ENCODE measurements around the gene CNP. TPM values are rescaled to one million over a fixed set of nuclear protein-coding genes. Genes with fewer than 3 reads are reported as not detected.

CNP gene
- 10 to 100 TPM; 52.0 to 71.3 (median 65.2) TPM for total RNA-seq
- polyA plus RNA-seq, result 10 to 100 TPM; 24.0 to 48.0 (median 25.2) TPM

- Histone ChIP-seq H3K27ac (peak within 1 kb of the TSS; percentile 91 to 99 (median 93)), H3K4me1 (peaks cover 0 to 60% (median 50%) of the 10 kb centered on the region in 4 donors), H3K9me3 (no peaks in the 10 kb centered on the region), H3K4me3 (peak within 1 kb of the TSS; percentile 82 to 96 (median 88)), H3K27me3 (no peaks in the 10 kb centered on the region), H3K36me3 (peaks cover 0 to 28% (median under 1%) of the 10 kb centered on the region in 4 donors)
- peak; percentile 95 for DNase-seq
- 0% methylated on average over 71 of the region's 71 CpGs for WGBS, 2 donors
- TF ChIP-seq EP300 (IDR thresholded peaks at IDR 0.05), result no peak
- no peak for TF ChIP-seq CTCF (IDR thresholded peaks at IDR 0.05)
- TF ChIP-seq POLR2AphosphoS5 (IDR thresholded peaks at IDR 0.05), result peak; percentile 67 to 97 (median 94)
- TF ChIP-seq POLR2A (IDR thresholded peaks at IDR 0.05), result peak; percentile 65 to 68
- intact Hi-C loops (cut with DNase I), result loop anchor here (2.0 to 10.0 kb wide), 4 partner anchors 48 to 232 kb away; partner anchors contain the start of genes ACLY, DHX58, DNAJC7 and HAP1
These were observed at the start of gene CNP for GRCh38 chr17:41966463-41967140. CNP (plus strand) TSS chr17:41966795; CDS start chr17:41966885, 90 bp downstream.

GRCh38 chr17:41917192-41917591 lies 49.4 kb upstream of the CNP start:
- DNase-seq, result no peak
- TF ChIP-seq CTCF (IDR thresholded peaks at IDR 0.05) (no peak), POLR2AphosphoS5 (IDR thresholded peaks at IDR 0.05) (peak in 1 of 4 donors; percentile 22)
- Histone ChIP-seq H3K4me1 (peaks cover 0 to 33% (median 24%) of the 10 kb centered on the region in 4 donors), H3K27ac (peak overlapping the region; percentile 87 to 96 (median 91)), H3K36me3 (peaks cover 4 to 15% (median 10%) of the 10 kb centered on the region in 4 donors), H3K4me3 (peak overlapping the region in 2 of 4 donors; percentile 58 to 80), H3K27me3 (no peaks in the 10 kb centered on the region), H3K9me3 (no peaks in the 10 kb centered on the region)
- intact Hi-C loops (cut with DNase I), result loop anchor here (5.0 kb wide), 1 partner anchor 105 kb away; the partner anchor contains the start of genes FKBP10 and P3H4
- WGBS, 2 donors, result 48 to 59% methylated on average over 4 of the region's 4 CpGs

GRCh38 chr17:41917679-41918313 lies 48.8 kb upstream of the CNP start:
- H3K4me3 ChIP-seq, result peak overlapping the region; percentile 58 to 85 (median 74)
- no peaks in the 10 kb centered on the region for H3K27me3 ChIP-seq
- H3K27ac ChIP-seq, result peak overlapping the region; percentile 87 to 96 (median 91)
- peaks cover 4 to 9% (median 7%) of the 10 kb centered on the region in 4 donors for H3K36me3 ChIP-seq
- peak; percentile 85 for DNase-seq
- peaks cover 0 to 33% (median 24%) of the 10 kb centered on the region in 4 donors for H3K4me1 ChIP-seq
- intact Hi-C loops (cut with DNase I), result loop anchor here (2.0 to 5.0 kb wide), 2 partner anchors 49 to 105 kb away; partner anchors contain the start of genes CNP, FKBP10 and P3H4
- no peak for TF ChIP-seq EP300 (IDR thresholded peaks at IDR 0.05)
- no peak for TF ChIP-seq POLR2AphosphoS5 (IDR thresholded peaks at IDR 0.05)
- no peak for TF ChIP-seq POLR2A (IDR thresholded peaks at IDR 0.05)
- TF ChIP-seq CTCF (IDR thresholded peaks at IDR 0.05), result no peak
- no peaks in the 10 kb centered on the region for H3K9me3 ChIP-seq
- 6% methylated on average over 26 of the region's 26 CpGs for WGBS, 2 donors

GRCh38 chr17:41918314-41919164 lies 48.1 kb upstream of the CNP start, which contains the start of gene ACLY:
ACLY (minus strand) TSS chr17:41918951; CDS start chr17:41913873, 5,078 bp downstream.
- H3K36me3 ChIP-seq, result peaks cover 0 to 3% (median 2%) of the 10 kb centered on the region in 4 donors
- peak; percentile 98 for DNase-seq
- H3K9me3 ChIP-seq, result no peaks in the 10 kb centered on the region
- peaks cover 0 to 33% (median 24%) of the 10 kb centered on the region in 4 donors for H3K4me1 ChIP-seq
- 0% methylated on average over 80 of the region's 80 CpGs for WGBS, 2 donors
- peak within 1 kb of the TSS; percentile 87 to 96 (median 91) for H3K27ac ChIP-seq
- H3K27me3 ChIP-seq, result no peaks in the 10 kb centered on the region
- peak within 1 kb of the TSS; percentile 58 to 85 (median 74) for H3K4me3 ChIP-seq
- no peak for TF ChIP-seq CTCF (IDR thresholded peaks at IDR 0.05)
- TF ChIP-seq POLR2AphosphoS5 (IDR thresholded peaks at IDR 0.05), result peak; percentile 80 to 93 (median 88)
- TF ChIP-seq EP300 (IDR thresholded peaks at IDR 0.05), result no peak
- peak; percentile 79 to 81 for TF ChIP-seq POLR2A (IDR thresholded peaks at IDR 0.05)
- intact Hi-C loops (cut with DNase I), result loop anchor here (2.0 to 5.0 kb wide), 2 partner anchors 48 to 106 kb away; partner anchors contain the start of genes CNP, FKBP10 and P3H4
